GM20000 (cell line): Measurements from ENCODE around the gene TREM1.

Source experiments
- DNase-seq: peaks from one replicate; pipeline ENCODE4 v3.0.0; 2012; ENCODE audit warnings: low spot score
- TF ChIP-seq, protein P1 (sequence below): IDR thresholded peaks from 2 replicates; pipeline ENCODE4 v1.5.1; 2012; ENCODE audit warnings: mild to moderate bottlenecking, control low read depth; ENCODE audit errors: extremely low read depth, missing control alignments

The TREM1 gene

DNA sequence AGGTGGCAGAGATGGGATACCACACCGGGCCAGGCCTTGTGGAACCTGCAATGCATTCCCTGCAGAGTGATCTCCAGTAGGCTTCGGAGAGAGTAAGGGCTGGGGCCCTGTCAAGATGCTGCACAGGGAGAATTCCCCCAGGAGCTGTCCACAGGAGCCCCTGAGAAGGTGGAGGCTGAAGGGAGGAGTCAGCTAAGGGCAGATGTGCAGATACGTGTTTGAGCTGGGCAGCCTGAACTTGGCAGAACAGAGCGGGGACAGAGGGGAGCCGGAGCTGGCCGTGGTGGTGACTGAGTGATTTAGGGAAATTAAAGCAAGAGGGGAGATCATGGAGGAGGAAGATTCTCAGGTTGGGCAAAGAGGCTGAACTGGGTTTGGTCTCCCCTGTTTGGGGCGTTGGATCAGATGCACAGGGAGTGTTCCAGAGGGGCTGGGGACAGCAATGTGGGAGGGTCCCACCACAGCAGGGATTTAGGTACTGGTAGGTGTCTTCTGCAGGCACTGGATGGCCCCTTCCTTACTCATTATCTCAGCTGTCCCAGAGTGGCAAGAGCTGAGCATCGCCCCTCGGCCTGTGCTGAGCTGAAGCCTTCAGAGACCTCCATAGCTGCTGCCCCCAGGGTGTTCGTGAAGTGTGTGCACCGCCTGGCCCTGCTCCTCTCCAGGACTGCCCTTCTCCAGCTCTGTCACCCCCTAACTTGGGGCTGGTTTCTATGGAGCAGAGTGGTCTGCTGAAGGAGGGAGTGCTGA, 45.1 kb upstream of the TREM1 start:
- no peak for DNase-seq
- TF ChIP-seq, protein P1, sequence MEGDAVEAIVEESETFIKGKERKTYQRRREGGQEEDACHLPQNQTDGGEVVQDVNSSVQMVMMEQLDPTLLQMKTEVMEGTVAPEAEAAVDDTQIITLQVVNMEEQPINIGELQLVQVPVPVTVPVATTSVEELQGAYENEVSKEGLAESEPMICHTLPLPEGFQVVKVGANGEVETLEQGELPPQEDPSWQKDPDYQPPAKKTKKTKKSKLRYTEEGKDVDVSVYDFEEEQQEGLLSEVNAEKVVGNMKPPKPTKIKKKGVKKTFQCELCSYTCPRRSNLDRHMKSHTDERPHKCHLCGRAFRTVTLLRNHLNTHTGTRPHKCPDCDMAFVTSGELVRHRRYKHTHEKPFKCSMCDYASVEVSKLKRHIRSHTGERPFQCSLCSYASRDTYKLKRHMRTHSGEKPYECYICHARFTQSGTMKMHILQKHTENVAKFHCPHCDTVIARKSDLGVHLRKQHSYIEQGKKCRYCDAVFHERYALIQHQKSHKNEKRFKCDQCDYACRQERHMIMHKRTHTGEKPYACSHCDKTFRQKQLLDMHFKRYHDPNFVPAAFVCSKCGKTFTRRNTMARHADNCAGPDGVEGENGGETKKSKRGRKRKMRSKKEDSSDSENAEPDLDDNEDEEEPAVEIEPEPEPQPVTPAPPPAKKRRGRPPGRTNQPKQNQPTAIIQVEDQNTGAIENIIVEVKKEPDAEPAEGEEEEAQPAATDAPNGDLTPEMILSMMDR = no peak

DNA sequence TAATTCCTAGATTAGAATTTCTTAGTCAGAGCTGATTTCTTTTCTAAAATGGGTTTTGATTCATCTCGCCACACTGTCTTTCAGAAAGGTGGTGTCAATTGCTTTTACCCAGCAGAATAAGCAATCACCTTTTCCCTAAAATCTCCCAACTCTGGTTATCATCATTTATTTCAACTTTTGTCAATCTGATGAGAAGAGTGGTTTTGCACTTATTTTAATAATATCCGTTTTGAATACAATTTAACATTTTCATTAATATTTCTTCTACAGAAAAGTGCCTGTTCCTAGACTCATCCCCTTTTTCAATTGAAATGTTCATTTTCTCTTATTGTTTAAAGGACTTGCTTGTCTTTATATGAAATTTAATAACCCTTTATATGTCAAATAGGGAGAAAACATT, 40.7 kb upstream of the TREM1 start:
- DNase-seq = no peak
- TF ChIP-seq, protein P1 = no peak

DNA sequence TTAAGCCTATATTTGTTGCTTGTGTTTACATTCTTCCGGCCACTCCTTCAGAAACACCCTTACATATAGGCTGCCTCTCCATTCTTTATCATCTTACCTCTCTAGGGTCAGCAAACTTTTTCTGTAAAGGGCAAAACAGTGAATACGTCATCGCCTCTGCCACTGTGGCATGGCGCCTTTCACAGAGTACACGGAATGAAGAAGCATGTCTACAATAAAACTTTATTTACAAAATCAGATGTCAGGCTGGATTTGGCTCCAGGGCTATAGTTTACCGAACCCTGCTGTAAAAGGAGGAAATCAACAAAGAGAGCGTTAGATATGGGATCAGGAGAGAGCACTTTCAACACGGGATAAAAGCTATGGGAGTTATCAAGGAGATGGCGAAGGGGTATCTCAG, 39.6 kb upstream of the TREM1 start:
- TF ChIP-seq, protein P1 = no peak
- no peak for DNase-seq

DNA sequence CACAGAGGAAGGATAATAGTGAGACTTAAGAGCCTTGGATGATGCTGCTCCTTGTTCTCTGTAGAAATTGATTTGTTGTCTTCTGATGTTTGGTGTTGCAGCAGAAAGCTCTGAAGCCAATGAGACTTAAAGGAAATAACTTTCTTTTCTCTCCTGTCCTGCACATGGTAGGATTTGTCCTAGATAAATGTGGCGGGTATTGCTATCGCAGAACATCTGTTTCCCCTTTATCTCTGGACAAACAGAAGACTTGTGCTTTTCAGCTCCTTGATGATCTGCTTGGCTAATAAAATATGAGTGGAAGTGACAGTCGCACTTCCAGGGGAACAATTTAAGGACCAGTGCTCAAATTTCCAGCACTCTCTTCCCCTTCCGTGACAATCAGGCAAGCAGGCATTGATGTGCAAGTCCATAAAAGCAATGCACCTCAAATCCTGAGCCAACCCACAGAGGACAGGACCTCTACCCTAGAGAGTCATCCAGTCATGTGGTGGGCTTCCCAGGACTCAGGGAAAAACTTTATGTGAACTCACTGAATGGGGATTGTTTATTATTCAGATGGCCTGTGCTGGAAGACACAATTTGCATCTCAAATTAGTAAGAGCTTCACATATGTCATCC, 39.1 kb upstream of the TREM1 start:
- TF ChIP-seq, protein P1 = no peak
- no peak for DNase-seq

DNA sequence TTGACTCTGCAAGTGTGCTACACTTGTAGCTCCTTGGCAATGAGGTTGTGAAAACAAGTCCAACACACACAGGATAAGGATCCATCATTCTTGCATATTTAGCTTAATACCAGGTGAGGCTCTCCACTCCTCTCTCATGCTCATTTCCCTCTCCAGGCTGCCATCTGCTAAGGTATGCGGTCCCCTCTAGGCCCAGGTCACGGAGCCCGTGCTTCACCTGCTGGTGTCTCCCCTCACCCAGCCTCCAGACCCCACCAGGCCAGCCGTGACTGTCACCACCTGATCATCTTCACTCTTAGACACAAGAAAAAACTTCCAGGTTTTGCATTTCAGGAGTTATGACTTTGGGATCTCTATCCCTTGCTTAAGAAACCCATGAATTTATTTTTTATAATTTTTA, 34.7 kb upstream of the TREM1 start:
- TF ChIP-seq, protein P1 = no peak
- DNase-seq = no peak

DNA sequence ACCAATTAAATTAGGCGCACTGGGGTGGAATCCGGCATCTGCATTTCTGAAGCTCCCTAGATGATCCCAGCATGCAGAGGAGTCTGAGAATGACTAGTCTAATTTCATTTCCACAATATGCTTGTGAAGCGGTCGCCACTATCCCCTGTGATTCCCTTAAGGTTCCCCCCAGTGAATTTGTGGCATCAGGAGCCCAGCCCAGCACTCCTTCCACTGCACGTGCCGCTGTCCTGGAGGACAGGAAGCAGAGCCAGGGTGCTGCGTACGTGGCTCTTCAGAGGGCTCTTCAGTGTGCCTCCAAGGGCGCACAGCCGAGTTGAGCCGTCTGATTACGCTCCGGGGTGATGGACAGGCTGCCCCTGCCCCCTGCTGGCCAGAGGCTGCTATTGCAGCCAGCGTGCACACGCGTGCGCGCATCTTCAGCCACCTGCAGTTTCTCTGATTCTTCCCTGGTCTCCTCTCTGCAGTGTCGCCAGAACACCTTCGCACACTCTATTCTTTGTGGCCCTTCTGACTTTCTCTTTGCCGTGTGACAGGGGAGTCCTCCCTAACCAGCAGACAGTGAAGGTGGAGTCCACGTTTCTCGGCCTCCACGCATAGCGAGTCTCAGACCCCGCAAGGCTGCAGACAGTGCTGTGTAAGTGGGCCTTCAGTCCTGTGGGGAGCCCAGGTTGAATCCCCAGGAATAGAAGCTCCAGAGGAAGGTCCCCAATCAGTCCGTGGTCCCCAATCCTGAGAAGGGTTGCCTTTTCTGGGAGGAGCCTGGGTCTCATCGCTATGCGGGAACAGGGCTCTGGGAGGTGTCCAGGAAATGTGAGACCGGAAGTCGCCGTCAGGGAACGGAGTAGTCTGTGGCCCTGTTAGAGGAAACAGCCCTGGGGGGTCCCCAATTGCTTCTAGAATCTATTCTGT, 32.4 kb upstream of the TREM1 start:
- TF ChIP-seq, protein P1 = peak; percentile 99
- DNase-seq = peak; percentile 81

DNA sequence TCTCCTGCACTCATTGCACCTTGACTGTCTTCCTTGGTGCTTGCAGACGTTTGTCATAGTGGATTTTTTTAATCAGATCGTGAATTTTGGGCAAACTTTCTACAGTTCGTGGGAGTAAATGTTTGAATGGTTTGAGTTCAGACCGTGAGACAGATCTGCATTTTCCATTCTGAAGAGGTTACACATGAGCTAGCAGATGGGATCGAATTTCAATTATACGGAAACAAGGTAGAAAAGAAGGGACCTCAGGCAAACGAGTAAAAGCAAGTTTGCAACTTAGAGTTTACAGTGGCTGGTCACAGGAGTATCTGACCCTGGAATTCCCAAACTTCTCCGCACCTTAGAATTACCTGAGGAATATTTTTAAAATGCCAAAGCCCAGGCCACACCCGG, 31.8 kb upstream of the TREM1 start:
- TF ChIP-seq, protein P1 = no peak
- no peak for DNase-seq
